Measurements from ENCODE around the gene GPR15LG.

DNA sequence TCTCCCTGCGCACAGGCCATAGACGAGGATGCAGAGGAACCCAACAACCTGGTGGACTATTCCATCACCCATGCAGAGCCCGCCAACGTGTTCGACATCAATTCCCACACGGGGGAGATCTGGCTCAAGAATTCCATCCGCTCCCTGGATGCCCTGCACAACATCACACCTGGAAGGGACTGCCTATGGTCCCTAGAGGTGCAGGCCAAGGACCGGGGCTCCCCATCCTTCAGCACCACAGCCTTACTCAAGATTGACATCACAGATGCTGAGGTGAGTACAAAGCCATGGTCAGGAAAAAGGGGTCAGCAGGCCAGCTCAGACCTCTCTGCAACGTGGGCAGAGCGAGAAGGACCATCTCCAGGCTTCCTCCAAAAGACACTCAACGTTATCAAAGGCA is 39.5 kb downstream of the GPR15LG start:
- TF ChIP-seq POLR2A (IDR thresholded peaks at IDR 0.05): no peak
- TF ChIP-seq, protein P1, sequence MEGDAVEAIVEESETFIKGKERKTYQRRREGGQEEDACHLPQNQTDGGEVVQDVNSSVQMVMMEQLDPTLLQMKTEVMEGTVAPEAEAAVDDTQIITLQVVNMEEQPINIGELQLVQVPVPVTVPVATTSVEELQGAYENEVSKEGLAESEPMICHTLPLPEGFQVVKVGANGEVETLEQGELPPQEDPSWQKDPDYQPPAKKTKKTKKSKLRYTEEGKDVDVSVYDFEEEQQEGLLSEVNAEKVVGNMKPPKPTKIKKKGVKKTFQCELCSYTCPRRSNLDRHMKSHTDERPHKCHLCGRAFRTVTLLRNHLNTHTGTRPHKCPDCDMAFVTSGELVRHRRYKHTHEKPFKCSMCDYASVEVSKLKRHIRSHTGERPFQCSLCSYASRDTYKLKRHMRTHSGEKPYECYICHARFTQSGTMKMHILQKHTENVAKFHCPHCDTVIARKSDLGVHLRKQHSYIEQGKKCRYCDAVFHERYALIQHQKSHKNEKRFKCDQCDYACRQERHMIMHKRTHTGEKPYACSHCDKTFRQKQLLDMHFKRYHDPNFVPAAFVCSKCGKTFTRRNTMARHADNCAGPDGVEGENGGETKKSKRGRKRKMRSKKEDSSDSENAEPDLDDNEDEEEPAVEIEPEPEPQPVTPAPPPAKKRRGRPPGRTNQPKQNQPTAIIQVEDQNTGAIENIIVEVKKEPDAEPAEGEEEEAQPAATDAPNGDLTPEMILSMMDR (IDR thresholded peaks at IDR 0.05): no peak
- TF ChIP-seq POLR2AphosphoS5 (IDR thresholded peaks at IDR 0.05; ENCODE audit: insufficient read depth in 1 of 2, low read depth in 1 of 2): no peak
